H9 (cell line): ENCODE measurements around the gene EFCAB11. TPM values are rescaled to one million over a fixed set of nuclear protein-coding genes. Genes with fewer than 3 reads are reported as not detected.

Source experiments
- DNase-seq: peaks from one replicate; pipeline ENCODE4 v3.0.0-alpha.2; 2017
- H2AFZ ChIP-seq: one replicate; pipeline ENCODE4 v1.6.1; 2013; ENCODE audit warnings: mild to moderate bottlenecking, low read length, control low read depth, moderate library complexity
- H2AK5ac ChIP-seq: 2 replicates; pipeline ENCODE4 v1.6.1; 2013; ENCODE audit warnings: low read length, control low read depth, mixed read lengths; ENCODE audit not compliant: insufficient read length
- H2BK120ac ChIP-seq: one replicate; pipeline ENCODE4 v1.6.1; 2013; ENCODE audit warnings: low read depth, mild to moderate bottlenecking, low read length, control low read depth, inconsistent platforms; ENCODE audit not compliant: poor library complexity, severe bottlenecking
- H2BK12ac ChIP-seq: 2 replicates; pipeline ENCODE4 v1.6.1; 2013; ENCODE audit warnings: low read length, control low read depth, mixed read lengths, low read depth; ENCODE audit not compliant: insufficient read length
- H2BK15ac ChIP-seq: 2 replicates; pipeline ENCODE4 v1.6.1; 2013; ENCODE audit warnings: low read depth, low read length, control low read depth
- H2BK20ac ChIP-seq: one replicate; pipeline ENCODE4 v1.6.1; 2013; ENCODE audit warnings: low read depth, mild to moderate bottlenecking, low read length, control low read depth, inconsistent platforms; ENCODE audit not compliant: poor library complexity, severe bottlenecking
- H2BK5ac ChIP-seq: 2 replicates; pipeline ENCODE4 v1.6.1; 2013; ENCODE audit warnings: low read length, control low read depth, mixed read lengths; ENCODE audit not compliant: insufficient read length
- H3K14ac ChIP-seq: 2 replicates; pipeline ENCODE4 v1.6.1; 2013; ENCODE audit warnings: low read length, control low read depth; ENCODE audit not compliant: insufficient read depth
- H3K18ac ChIP-seq: 2 replicates; pipeline ENCODE4 v1.6.1; 2013; ENCODE audit warnings: low read depth, mild to moderate bottlenecking, mixed read lengths, low read length, control low read depth; ENCODE audit not compliant: insufficient read length
- H3K23ac ChIP-seq: 2 replicates; pipeline ENCODE4 v1.6.1; 2013; ENCODE audit warnings: low read length, control low read depth, mixed read lengths, low read depth; ENCODE audit not compliant: insufficient read length
- H3K23me2 ChIP-seq: 2 replicates; pipeline ENCODE4 v1.6.1; 2013; ENCODE audit warnings: low read depth, mild to moderate bottlenecking, mixed read lengths, low read length, control low read depth; ENCODE audit not compliant: insufficient read length, poor library complexity, severe bottlenecking
- H3K27ac ChIP-seq: 2 replicates; pipeline ENCODE4 v1.5.1; 2013; ENCODE audit warnings: low read length, control low read depth, mixed read lengths, low read depth; ENCODE audit not compliant: insufficient read length
- H3K27me3 ChIP-seq: 2 replicates; pipeline ENCODE4 v1.6.1; 2013; ENCODE audit warnings: low read length, control low read depth, inconsistent platforms; ENCODE audit not compliant: insufficient read depth
- H3K4ac ChIP-seq: 2 replicates; pipeline ENCODE4 v1.6.1; 2013; ENCODE audit warnings: low read depth, mild to moderate bottlenecking, control low read depth, inconsistent platforms, low read length, moderate library complexity
- H3K4me1 ChIP-seq: 2 replicates; pipeline ENCODE4 v1.6.1; 2013; ENCODE audit warnings: low read length, control low read depth, inconsistent platforms; ENCODE audit not compliant: insufficient read depth
- H3K4me2 ChIP-seq: 2 replicates; pipeline ENCODE4 v1.6.1; 2013; ENCODE audit warnings: low read length, control low read depth, mixed read lengths; ENCODE audit not compliant: insufficient read length, insufficient read depth
- H3K56ac ChIP-seq: 2 replicates; pipeline ENCODE4 v1.6.1; 2013; ENCODE audit warnings: low read depth, mild to moderate bottlenecking, mixed read lengths, low read length, control low read depth; ENCODE audit not compliant: insufficient read length
- H3K79me1 ChIP-seq: 2 replicates; pipeline ENCODE4 v1.6.1; 2013; ENCODE audit warnings: low read depth, mild to moderate bottlenecking, moderate library complexity, low read length, control low read depth, inconsistent platforms; ENCODE audit not compliant: insufficient read depth, poor library complexity, severe bottlenecking
- H3K79me2 ChIP-seq: 2 replicates; pipeline ENCODE4 v1.6.1; 2013; ENCODE audit warnings: low read length, control low read depth, inconsistent platforms; ENCODE audit not compliant: insufficient read depth
- H3K9ac ChIP-seq: 2 replicates; pipeline ENCODE4 v1.6.1; 2013; ENCODE audit warnings: low read length, control low read depth, mixed read lengths; ENCODE audit not compliant: insufficient read length; ENCODE audit errors: extremely low read depth
- H3K9me3 ChIP-seq: one replicate; pipeline ENCODE4 v1.6.1; 2013; ENCODE audit warnings: low read depth, low read length, inconsistent platforms; ENCODE audit not compliant: control insufficient read depth
- H3T11ph ChIP-seq: one replicate; pipeline ENCODE4 v1.6.1; 2013; ENCODE audit warnings: mild to moderate bottlenecking, low read length, control low read depth, inconsistent platforms
- H4K20me1 ChIP-seq: one replicate; pipeline ENCODE4 v1.6.1; 2013; ENCODE audit not compliant: control insufficient read depth, insufficient read length, insufficient read depth
- H4K5ac ChIP-seq: 2 replicates; pipeline ENCODE4 v1.6.1; 2013; ENCODE audit warnings: low read depth, mild to moderate bottlenecking, mixed read lengths, low read length, control low read depth; ENCODE audit not compliant: insufficient read length
- H4K8ac ChIP-seq: replicated peaks from 2 replicates; pipeline ENCODE4 v1.6.1; 2013; ENCODE audit warnings: low read length, control low read depth, mixed read lengths, low read depth; ENCODE audit not compliant: insufficient read length
- H4K91ac ChIP-seq: 2 replicates; pipeline ENCODE4 v1.6.1; 2013; ENCODE audit warnings: low read depth, mild to moderate bottlenecking, moderate library complexity, mixed read lengths, low read length, control low read depth; ENCODE audit not compliant: insufficient read length
- H3K27ac Mint-ChIP-seq, 3 experiments: 2 replicates in 2 of 3; 3 replicates in 1 of 3; pipeline ENCODE4 v1.8.0; 2020 to 2021; ENCODE audit warnings: mixed read lengths in 3 of 3, mild to moderate bottlenecking in 1 of 3, moderate library complexity in 1 of 3
- H3K27me3 Mint-ChIP-seq: 2 replicates; pipeline ENCODE4 v1.8.0; 2021; ENCODE audit warnings: low read depth, mild to moderate bottlenecking, moderate library complexity, mixed read lengths
- H3K36me3 Mint-ChIP-seq, 3 experiments: 2 replicates in 2 of 3; 3 replicates in 1 of 3; pipeline ENCODE4 v1.8.0; 2020 to 2021; ENCODE audit warnings: low read depth in 3 of 3, mixed read lengths in 3 of 3; ENCODE audit not compliant: insufficient read depth in 1 of 3
- H3K4me1 Mint-ChIP-seq, 2 experiments: 2 replicates each; pipeline ENCODE4 v1.8.0; 2020; ENCODE audit warnings: mixed read lengths in 2 of 2
- H3K4me3 Mint-ChIP-seq, 2 experiments: 2 replicates in 1 of 2; 3 replicates in 1 of 2; pipeline ENCODE4 v1.8.0; 2020 to 2021; ENCODE audit warnings: mild to moderate bottlenecking in 2 of 2, mixed read lengths in 2 of 2, moderate library complexity in 1 of 2
- H3K9me3 Mint-ChIP-seq, 2 experiments: 2 replicates in 1 of 2; 3 replicates in 1 of 2; pipeline ENCODE4 v1.8.0; 2020; ENCODE audit warnings: mild to moderate bottlenecking in 2 of 2, mixed read lengths in 2 of 2, moderate library complexity in 1 of 2
- CTCF ChIP-seq: fragments of 200-600 bp; sonication (generic); conservative IDR thresholded peaks from 3 replicates; pipeline ENCODE4 v1.8.0; 2021; ENCODE audit warnings: antibody characterized with exemption, mild to moderate bottlenecking
- WGBS: extraction: QIAGEN DNeasy Blood & Tissue Kit; methylation state at CpG from one replicate; pipeline ENCODE4 v1.1.7; 2013; ENCODE audit warnings: missing lambda C conversion rate, low lambda C conversion rate, mixed read lengths; ENCODE audit not compliant: insufficient read length; ENCODE audit errors: extremely low coverage; 5-methylcytosine and 5-hydroxymethylcytosine counted together
- total RNA-seq: library from RNA; stranded (reverse); gene quantifications from 2 replicates; pipeline ENCODE4 v1.2.1, GENCODE V29; 2021

Gene EFCAB11
- total RNA-seq, 1 experiment from 2014 or later, result 17.4 TPM

GRCh38 chr14:89986462-89987160 lies 32.1 kb upstream of the EFCAB11 start:
- no peak overlapping the region for H2AK5ac ChIP-seq
- DNase-seq, result no peak
- Mint-ChIP-seq H3K4me3 (no peak overlapping the region), H3K36me3 (peaks cover 16 to 59% (median 51%) of the 10 kb centered on the region in 3 experiments), H3K27me3 (no peaks in the 10 kb centered on the region), H3K4me1 (peaks cover 30 to 31% of the 10 kb centered on the region in 2 experiments), H3K27ac (peak overlapping the region; percentile 75 to 91 (median 83); a peak in 5 of 7 replicates), H3K9me3 (no peaks in the 10 kb centered on the region)
- no peak overlapping the region for H2BK15ac ChIP-seq
- H3K27ac ChIP-seq, result no peak overlapping the region
- H2BK120ac ChIP-seq, result no peak overlapping the region
- no peak overlapping the region for H3K14ac ChIP-seq
- H2BK20ac ChIP-seq, result no peak overlapping the region
- no peaks in the 10 kb centered on the region for H4K20me1 ChIP-seq
- no peaks in the 10 kb centered on the region for H3K79me1 ChIP-seq
- no peak overlapping the region for H2AFZ ChIP-seq
- H2BK12ac ChIP-seq, result no peak overlapping the region
- no peaks in the 10 kb centered on the region for H3K9me3 ChIP-seq
- no peak overlapping the region for H3K23ac ChIP-seq
- H4K91ac ChIP-seq, result no peak overlapping the region
- H3K4ac ChIP-seq, result no peak overlapping the region
- no peak overlapping the region for H3K18ac ChIP-seq
- H4K5ac ChIP-seq, result no peak overlapping the region
- no peaks in the 10 kb centered on the region for H3K23me2 ChIP-seq
- TF ChIP-seq CTCF, result no peak
- H3K4me2 ChIP-seq, result no peak overlapping the region
- H3T11ph ChIP-seq, result no peak overlapping the region
- no peaks in the 10 kb centered on the region for H3K27me3 ChIP-seq
- H3K9ac ChIP-seq, result no peak overlapping the region
- H3K56ac ChIP-seq, result no peak overlapping the region
- no peak overlapping the region for H4K8ac ChIP-seq
- H3K79me2 ChIP-seq, result no peaks in the 10 kb centered on the region
- no CpG with 5 or more reads among the region's 5 CpGs for WGBS
- H2BK5ac ChIP-seq, result no peak overlapping the region
- no peaks in the 10 kb centered on the region; the same call in 1 of the 2 replicates for H3K4me1 ChIP-seq
